ENCODE data around the gene NTM.

DNA sequence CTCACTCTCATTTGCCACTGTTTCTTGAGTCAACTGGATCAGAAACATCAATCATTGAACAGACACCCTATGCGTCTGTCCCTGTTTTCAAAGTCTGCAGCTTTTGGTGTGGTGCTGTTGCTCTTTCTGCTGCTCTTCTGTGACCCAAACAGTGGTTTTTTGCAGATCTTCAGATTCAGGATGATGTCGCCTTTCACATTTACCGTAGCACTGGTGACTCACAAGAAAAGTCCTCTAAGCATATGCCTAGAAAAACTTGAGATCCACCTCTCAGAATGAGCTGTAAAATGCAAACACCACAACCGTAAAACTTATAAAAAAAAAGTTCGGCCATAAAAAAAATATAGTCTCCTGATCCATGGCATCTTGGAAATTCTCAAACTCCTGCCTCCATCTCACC is 400.4 kb downstream of the NTM start:
- TF ChIP-seq POLR2A (IDR thresholded peaks at IDR 0.05) (no peak), CTCF (IDR thresholded peaks at IDR 0.05) (no peak), POLR2AphosphoS5 (IDR thresholded peaks at IDR 0.05) (no peak), EP300 (IDR thresholded peaks at IDR 0.05; ENCODE audit: low read depth) (no peak)

Measured in transverse colon (tissue), 4 donors.